Activated CD4-positive, alpha-beta T cell treated with anti-CD3 and anti-CD28 coated beads for 36 hours (primary cell): ENCODE data around the gene SYPL1. TPM values are rescaled to one million over a fixed set of nuclear protein-coding genes. Genes with fewer than 3 reads are reported as not detected.

ENCODE experiments used
- ATAC-seq: fragments of 200-7000 bp; cut with Tn5 transposase; one replicate; pipeline ENCODE4 v1.10.0; 2021; ENCODE audit warnings: mild to moderate bottlenecking, moderate library complexity
- CTCF ChIA-PET: fragments of 350-600 bp; sonication (Branson Sonifier 250); formaldehyde crosslinking; loops from one replicate; lab custom pipeline; 2021; ENCODE audit warnings: antibody characterized with exemption; lab: Charles Lee
- POLR2A ChIA-PET: fragments of 350-600 bp; sonication (Branson Sonifier 250); formaldehyde crosslinking; loops from one replicate; lab custom pipeline; 2021; ENCODE audit warnings: antibody characterized with exemption, inconsistent platforms; lab: Charles Lee
- DNase-seq: peaks from one replicate; pipeline ENCODE4 v3.0.0-alpha.2; 2020
- H3K27ac Mint-ChIP-seq: one replicate; pipeline ENCODE4 v1.8.0; 2021; ENCODE audit warnings: mixed read lengths
- H3K27me3 Mint-ChIP-seq: one replicate; pipeline ENCODE4 v1.8.0; 2021; ENCODE audit warnings: mixed read lengths
- H3K36me3 Mint-ChIP-seq: one replicate; pipeline ENCODE4 v1.8.0; 2021; ENCODE audit warnings: low read depth, mixed read lengths
- H3K4me1 Mint-ChIP-seq: one replicate; pipeline ENCODE4 v1.8.0; 2021; ENCODE audit warnings: mixed read lengths
- H3K4me3 Mint-ChIP-seq: one replicate; pipeline ENCODE4 v1.8.0; 2021; ENCODE audit warnings: mild to moderate bottlenecking, moderate library complexity, mixed read lengths
- H3K9me3 Mint-ChIP-seq: one replicate; pipeline ENCODE4 v1.8.0; 2021; ENCODE audit warnings: low read depth, mixed read lengths
- intact Hi-C, 2 experiments: fragments of 100-400 bp; cut with DNase I in 1 of 2; cut with micrococcal nuclease in 1 of 2; formaldehyde crosslinking; loops; one replicate each; pipeline versions ENCODE4 v1.14.2 to v1.15.1; 2022 to 2024; cut with DNase I, micrococcal nuclease
- total RNA-seq, 2 experiments: library from RNA; stranded (reverse); gene quantifications; one replicate each; pipeline ENCODE4 v1.2.3, GENCODE V29; 2021

SYPL1 gene
- total RNA-seq, 2 experiments from 2014 or later: 23.7 to 28.8 TPM

GRCh38 chr7:106067678-106068077 is 44.4 kb downstream of the SYPL1 start:
- H3K27ac Mint-ChIP-seq: no peak overlapping the region
- peaks cover 31% of the 10 kb centered on the region for H3K4me1 Mint-ChIP-seq
- no peaks in the 10 kb centered on the region for H3K36me3 Mint-ChIP-seq
- intact Hi-C loops: no loop called here
- ChIA-PET POLR2A (no interaction called here), CTCF (interaction anchor here (0.6 to 1.4 kb wide), 3 partner anchors 10 to 307 kb away, joined by 3 to 5 read pairs (median 3); no protein-coding TSS in a partner anchor)
- DNase-seq (no peak), ATAC-seq (no peak)
- H3K9me3 Mint-ChIP-seq: no peaks in the 10 kb centered on the region
- no peak overlapping the region for H3K4me3 Mint-ChIP-seq
- H3K27me3 Mint-ChIP-seq: no peaks in the 10 kb centered on the region

- ChIA-PET POLR2A (no interaction called here), CTCF (interaction anchor here (0.7 to 1.2 kb wide), 5 partner anchors 7 to 88 kb away, joined by 3 to 4 read pairs (median 3); no protein-coding TSS in a partner anchor)
- Mint-ChIP-seq H3K27me3 (no peaks in the 10 kb centered on the region), H3K27ac (no peak overlapping the region), H3K4me3 (no peak overlapping the region), H3K36me3 (no peaks in the 10 kb centered on the region), H3K4me1 (peaks cover 19% of the 10 kb centered on the region), H3K9me3 (no peaks in the 10 kb centered on the region)
- DNase-seq: no peak
- intact Hi-C loops: no loop called here
- no peak for ATAC-seq
Observed at GRCh38 chr7:106065575-106066500, 46.3 kb downstream of the SYPL1 start.

DNA sequence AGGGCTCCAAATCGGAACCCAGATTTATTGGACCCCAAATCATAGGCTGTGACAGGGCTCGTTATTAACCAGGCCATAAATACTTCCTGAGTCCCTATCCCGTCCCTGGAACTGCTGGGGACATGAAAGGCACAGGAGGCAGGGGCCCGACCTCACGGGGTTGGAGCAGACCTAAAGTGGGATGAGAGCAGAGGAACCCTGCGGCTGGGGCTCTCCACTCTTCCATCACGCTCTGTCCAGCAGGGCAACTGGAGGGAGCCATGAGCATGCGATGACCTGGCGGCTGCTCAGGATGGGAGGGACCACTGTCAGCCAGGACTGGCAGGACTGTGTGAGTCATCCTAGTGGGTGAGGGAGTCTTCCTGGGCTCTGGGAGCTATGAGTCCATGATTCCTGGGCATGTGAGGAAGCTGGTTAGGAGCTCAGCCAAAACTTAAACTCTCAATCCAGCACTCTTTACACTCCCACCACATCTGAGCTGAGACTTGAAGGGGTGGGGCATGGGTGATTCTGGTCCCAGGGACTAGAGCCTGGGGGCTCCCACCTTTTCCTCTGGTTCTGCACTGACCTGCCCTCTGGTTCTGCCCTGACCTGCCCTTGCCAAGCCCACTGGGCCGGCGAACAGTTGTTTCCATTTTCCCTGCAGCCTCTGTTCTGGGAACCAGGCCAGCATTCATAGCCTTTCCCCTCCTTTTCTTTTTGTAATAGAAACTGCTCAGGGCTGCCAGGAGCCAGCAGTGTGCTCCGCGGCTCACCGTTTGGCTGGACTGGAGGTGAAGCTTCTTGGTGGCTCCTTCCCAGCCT is 47.1 kb downstream of the SYPL1 start:
- H3K36me3 Mint-ChIP-seq: no peaks in the 10 kb centered on the region
- H3K27ac Mint-ChIP-seq: no peak overlapping the region
- intact Hi-C loops: no loop called here
- DNase-seq (no peak), ATAC-seq (no peak)
- H3K4me3 Mint-ChIP-seq: no peak overlapping the region
- POLR2A ChIA-PET: no interaction called here
- H3K27me3 Mint-ChIP-seq: no peaks in the 10 kb centered on the region
- no peaks in the 10 kb centered on the region for H3K9me3 Mint-ChIP-seq
- peaks cover 15% of the 10 kb centered on the region for H3K4me1 Mint-ChIP-seq
- CTCF ChIA-PET: interaction anchor here (0.7 to 1.2 kb wide), 2 partner anchors 8 to 12 kb away, joined by 3 read pairs; no protein-coding TSS in a partner anchor

DNA sequence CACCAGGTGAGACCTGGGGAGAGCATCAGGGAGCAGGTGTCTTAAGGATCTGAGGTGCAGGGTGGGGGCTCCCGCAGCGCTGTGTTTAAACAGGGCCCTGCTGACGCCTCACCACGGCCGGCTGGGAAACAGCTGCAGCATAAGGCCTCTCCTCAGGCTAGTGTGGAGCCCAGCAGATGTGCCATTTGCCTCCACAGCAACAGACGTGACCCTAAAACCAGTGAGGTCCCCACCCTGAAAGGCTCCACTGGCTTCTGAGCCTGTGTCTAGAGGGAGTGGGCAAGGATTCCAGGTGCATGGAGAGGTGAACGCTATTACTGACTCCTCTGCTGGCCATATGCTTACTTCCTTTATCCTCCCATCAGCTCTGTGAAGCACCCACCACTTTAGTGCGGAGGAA is 47.8 kb downstream of the SYPL1 start:
- ATAC-seq (no peak), DNase-seq (no peak)
- intact Hi-C loops: no loop called here
- H3K27me3 Mint-ChIP-seq: no peaks in the 10 kb centered on the region
- H3K36me3 Mint-ChIP-seq: no peaks in the 10 kb centered on the region
- H3K4me3 Mint-ChIP-seq: no peak overlapping the region
- H3K27ac Mint-ChIP-seq: no peak overlapping the region
- H3K9me3 Mint-ChIP-seq: no peaks in the 10 kb centered on the region
- CTCF ChIA-PET: no interaction called here
- POLR2A ChIA-PET: no interaction called here
- peaks cover 10% of the 10 kb centered on the region for H3K4me1 Mint-ChIP-seq

DNA sequence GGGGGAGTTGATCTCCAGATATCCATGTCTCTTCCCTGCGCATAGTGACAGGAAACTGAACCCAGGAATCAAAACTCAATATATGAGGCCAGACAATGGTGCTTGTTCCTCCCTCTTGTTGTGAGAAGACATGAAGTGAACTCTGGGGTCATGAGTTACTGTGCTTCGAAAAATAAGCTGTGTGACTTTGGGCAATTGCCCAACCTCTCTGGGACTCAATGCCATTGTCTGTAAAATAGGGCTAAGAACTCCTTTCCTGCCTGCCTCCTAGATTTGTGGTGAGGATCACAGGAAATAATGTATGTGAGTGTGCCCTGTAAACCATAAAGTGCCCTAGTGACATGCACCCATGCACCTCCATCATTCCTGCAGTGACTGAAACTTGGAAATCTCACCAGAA is 48.4 kb downstream of the SYPL1 start:
- ChIA-PET POLR2A (no interaction called here), CTCF (interaction anchor here (0.7 kb wide), 1 partner anchor 19 kb away, joined by 3 read pairs; no protein-coding TSS in a partner anchor)
- Mint-ChIP-seq H3K4me1 (peaks cover 10% of the 10 kb centered on the region), H3K9me3 (no peaks in the 10 kb centered on the region), H3K27ac (no peak overlapping the region), H3K36me3 (no peaks in the 10 kb centered on the region), H3K27me3 (no peaks in the 10 kb centered on the region), H3K4me3 (no peak overlapping the region)
- ATAC-seq (no peak), DNase-seq (no peak)
- intact Hi-C loops: no loop called here

DNA sequence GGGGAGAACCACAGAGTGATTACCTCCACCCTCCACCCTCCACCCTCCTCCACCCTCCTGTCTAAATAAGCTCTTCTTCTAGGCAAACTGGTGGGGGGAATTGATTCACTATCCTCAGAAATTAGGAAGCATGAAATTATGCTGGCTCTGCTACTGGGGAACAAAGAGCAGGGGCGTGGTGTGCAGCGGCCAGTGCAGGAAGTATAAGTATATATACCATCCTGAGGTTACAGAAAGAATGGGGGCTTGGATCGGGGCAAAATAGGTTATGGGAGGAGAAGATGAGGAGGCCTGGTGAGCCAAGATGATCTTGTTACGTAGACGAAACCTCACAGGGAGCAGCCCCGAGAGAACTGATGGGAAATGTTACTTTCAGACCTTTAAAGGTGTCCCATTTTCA is 49.1 kb downstream of the SYPL1 start:
- Mint-ChIP-seq H3K9me3 (no peaks in the 10 kb centered on the region), H3K4me1 (peaks cover 14% of the 10 kb centered on the region), H3K27ac (no peak overlapping the region), H3K36me3 (no peaks in the 10 kb centered on the region), H3K4me3 (no peak overlapping the region), H3K27me3 (no peaks in the 10 kb centered on the region)
- no peak for ATAC-seq
- POLR2A ChIA-PET: no interaction called here
- CTCF ChIA-PET: interaction anchor here (0.8 kb wide), 1 partner anchor 104 kb away, joined by 3 read pairs; no protein-coding TSS in a partner anchor
- intact Hi-C loops: no loop called here
- DNase-seq: no peak

GRCh38 chr7:106062521-106062931 is 49.6 kb downstream of the SYPL1 start:
- Mint-ChIP-seq H3K36me3 (no peaks in the 10 kb centered on the region), H3K4me3 (no peak overlapping the region), H3K27ac (no peak overlapping the region), H3K27me3 (no peaks in the 10 kb centered on the region), H3K4me1 (peaks cover 19% of the 10 kb centered on the region), H3K9me3 (no peaks in the 10 kb centered on the region)
- intact Hi-C loops: no loop called here
- ChIA-PET CTCF (interaction anchor here (0.8 to 0.9 kb wide), 2 partner anchors 105 to 299 kb away, joined by 3 read pairs; no protein-coding TSS in a partner anchor), POLR2A (no interaction called here)
- ATAC-seq (no peak), DNase-seq (no peak)

GRCh38 chr7:106062006-106062405 is 50.1 kb downstream of the SYPL1 start:
- H3K27ac Mint-ChIP-seq: no peak overlapping the region
- H3K4me3 Mint-ChIP-seq: no peak overlapping the region
- ChIA-PET POLR2A (interaction anchor here (1.4 kb wide), 1 partner anchor 10 kb away, joined by 4 read pairs; no protein-coding TSS in a partner anchor), CTCF (interaction anchor here (0.6 to 1.2 kb wide), 4 partner anchors 10 to 298 kb away, joined by 3 to 5 read pairs (median 4); no protein-coding TSS in a partner anchor)
- intact Hi-C loops: no loop called here
- H3K27me3 Mint-ChIP-seq: no peaks in the 10 kb centered on the region
- no peaks in the 10 kb centered on the region for H3K9me3 Mint-ChIP-seq
- peaks cover 22% of the 10 kb centered on the region for H3K4me1 Mint-ChIP-seq
- DNase-seq: no peak
- ATAC-seq: no peak
- H3K36me3 Mint-ChIP-seq: no peaks in the 10 kb centered on the region

GRCh38 chr7:106061301-106061979 is 50.7 kb downstream of the SYPL1 start:
- H3K4me1 Mint-ChIP-seq: peaks cover 25% of the 10 kb centered on the region
- no peak overlapping the region for H3K27ac Mint-ChIP-seq
- CTCF ChIA-PET: interaction anchor here (0.6 to 6.6 kb wide), 9 partner anchors 11 to 298 kb away, joined by 3 to 116 read pairs (median 4); no protein-coding TSS in a partner anchor
- H3K27me3 Mint-ChIP-seq: no peaks in the 10 kb centered on the region
- no peaks in the 10 kb centered on the region for H3K9me3 Mint-ChIP-seq
- no peak overlapping the region for H3K4me3 Mint-ChIP-seq
- ATAC-seq (no peak), DNase-seq (no peak)
- POLR2A ChIA-PET: interaction anchor here (1.4 kb wide), 1 partner anchor 10 kb away, joined by 4 read pairs; no protein-coding TSS in a partner anchor
- H3K36me3 Mint-ChIP-seq: no peaks in the 10 kb centered on the region
- intact Hi-C loops: no loop called here

DNA sequence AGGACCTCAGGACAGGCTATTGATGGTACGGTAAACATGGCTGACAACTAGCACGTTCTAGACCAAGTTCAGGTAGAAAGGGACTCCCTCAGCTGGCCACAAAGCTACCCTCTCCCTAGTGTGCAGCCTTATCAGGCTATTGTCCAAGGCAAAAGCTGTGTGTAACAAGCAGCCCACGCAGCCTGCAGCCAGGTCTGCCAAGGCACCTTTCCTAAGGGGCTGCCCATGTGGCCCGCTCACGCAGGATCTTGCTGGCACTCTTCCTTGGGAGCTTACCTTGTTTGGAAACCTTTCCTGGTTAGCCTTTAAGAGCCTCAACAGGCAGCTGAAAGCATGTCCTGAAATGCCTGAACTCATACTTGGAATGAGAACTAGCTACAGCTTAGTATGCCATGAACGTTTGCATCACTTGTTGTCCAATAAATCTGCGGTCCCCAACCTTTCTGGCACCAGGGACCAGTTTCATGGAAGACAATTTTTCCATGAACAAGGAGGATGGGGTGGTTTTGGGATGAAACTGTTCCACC is 51.7 kb downstream of the SYPL1 start:
- intact Hi-C loops: no loop called here

More for the DNA sequence above, 51.7 kb downstream of the SYPL1 start:
- Mint-ChIP-seq H3K9me3 (no peaks in the 10 kb centered on the region), H3K4me3 (no peak overlapping the region), H3K27me3 (no peaks in the 10 kb centered on the region), H3K27ac (no peak overlapping the region), H3K4me1 (peaks cover 25% of the 10 kb centered on the region), H3K36me3 (no peaks in the 10 kb centered on the region)
- DNase-seq: no peak
- ChIA-PET CTCF (interaction anchor here (0.7 to 6.6 kb wide), 7 partner anchors 9 to 300 kb away, joined by 3 to 116 read pairs (median 4); no protein-coding TSS in a partner anchor), POLR2A (interaction anchor here (1.4 kb wide), 1 partner anchor 11 kb away, joined by 4 read pairs; no protein-coding TSS in a partner anchor)
- ATAC-seq: no peak
